HG02571 (cell line): ENCODE results near the gene XPNPEP2.

ENCODE experiments used
- ATAC-seq: cut with Tn5 transposase; IDR thresholded peaks from one replicate; pipeline ENCODE4 v1.9.1; 2021; ENCODE audit warnings: mild to moderate bottlenecking, moderate library complexity; ENCODE audit not compliant: unreplicated experiment

Gene XPNPEP2

GRCh38 chrX:129779086-129779672 lies 40.4 kb downstream of the XPNPEP2 start:
- ATAC-seq = no peak

GRCh38 chrX:129779747-129780146 lies 41.0 kb downstream of the XPNPEP2 start, which contains the start of gene SASH3:
SASH3 (plus strand) TSS chrX:129779949; CDS start chrX:129780098, 149 bp downstream.
- ATAC-seq = peak; percentile 23

- ATAC-seq = no peak
Observed at GRCh38 chrX:129780441-129781105, 41.8 kb downstream of the XPNPEP2 start.

GRCh38 chrX:129781134-129781672 lies 42.4 kb downstream of the XPNPEP2 start:
- peak; percentile 62 for ATAC-seq

GRCh38 chrX:129781680-129782495 lies 43.1 kb downstream of the XPNPEP2 start:
- no peak for ATAC-seq

GRCh38 chrX:129782706-129783105 lies 43.9 kb downstream of the XPNPEP2 start:
- ATAC-seq = no peak

GRCh38 chrX:129783291-129783713 lies 44.5 kb downstream of the XPNPEP2 start:
- ATAC-seq = no peak

GRCh38 chrX:129784371-129784770 lies 45.6 kb downstream of the XPNPEP2 start:
- ATAC-seq = no peak

GRCh38 chrX:129785160-129785947 lies 46.6 kb downstream of the XPNPEP2 start:
- no peak for ATAC-seq

- peak; percentile 75 for ATAC-seq
Observed at GRCh38 chrX:129786210-129786651, 47.5 kb downstream of the XPNPEP2 start.

GRCh38 chrX:129787336-129788055 lies 48.7 kb downstream of the XPNPEP2 start:
- ATAC-seq = no peak

GRCh38 chrX:129788527-129788926 lies 49.7 kb downstream of the XPNPEP2 start:
- ATAC-seq = no peak

GRCh38 chrX:129790146-129790545 lies 51.4 kb downstream of the XPNPEP2 start:
- ATAC-seq = no peak

GRCh38 chrX:129790808-129791207 lies 52.0 kb downstream of the XPNPEP2 start:
- ATAC-seq = no peak

GRCh38 chrX:129791336-129791735 lies 52.6 kb downstream of the XPNPEP2 start:
- ATAC-seq = no peak

- no peak for ATAC-seq
Observed at GRCh38 chrX:129791961-129792570, 53.3 kb downstream of the XPNPEP2 start.

GRCh38 chrX:129792586-129793291 lies 54.0 kb downstream of the XPNPEP2 start:
- ATAC-seq = no peak

- no peak for ATAC-seq
Observed at GRCh38 chrX:129793604-129794191, 54.9 kb downstream of the XPNPEP2 start.
